ENCODE data around the gene MCRIP1. TPM values are rescaled to one million over a fixed set of nuclear protein-coding genes. Genes with fewer than 3 reads are reported as not detected.

The MCRIP1 gene
- total and polyA plus RNA-seq, 2 of the 13 experiments (the other 11 are each of a cell fraction or from before 2014, with no cell fraction given): 79.7 to 84.9 TPM

DNA sequence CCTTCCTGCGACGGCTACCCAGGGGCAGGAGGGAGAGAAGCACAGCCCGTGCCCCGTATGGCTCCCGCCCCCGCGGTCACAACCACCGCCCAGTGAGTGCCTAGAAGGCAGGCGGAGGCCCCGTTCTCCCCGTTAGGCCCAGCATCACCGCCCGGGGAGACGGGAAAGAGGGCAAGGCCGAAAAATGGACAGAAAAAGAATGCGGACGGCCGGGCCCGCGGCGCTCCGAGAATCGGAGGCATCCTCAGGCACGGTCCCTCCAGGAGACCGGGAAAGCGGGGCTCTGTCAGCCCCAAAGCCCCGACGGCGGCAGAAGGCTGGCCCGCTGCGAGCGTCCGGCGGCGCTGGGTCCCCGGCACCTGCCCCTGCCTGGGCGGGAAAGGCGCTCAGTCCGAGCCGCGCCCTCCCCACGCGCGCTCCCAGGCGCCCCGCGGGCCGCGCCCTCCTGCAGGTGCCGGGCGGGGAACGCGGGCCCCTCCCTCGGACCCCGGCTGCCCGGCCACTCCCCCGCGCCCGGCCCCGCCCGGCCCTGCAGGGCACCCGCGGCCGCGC lies 407 bp downstream of the MCRIP1 start (continued):
- TF ChIP-seq, protein P1, sequence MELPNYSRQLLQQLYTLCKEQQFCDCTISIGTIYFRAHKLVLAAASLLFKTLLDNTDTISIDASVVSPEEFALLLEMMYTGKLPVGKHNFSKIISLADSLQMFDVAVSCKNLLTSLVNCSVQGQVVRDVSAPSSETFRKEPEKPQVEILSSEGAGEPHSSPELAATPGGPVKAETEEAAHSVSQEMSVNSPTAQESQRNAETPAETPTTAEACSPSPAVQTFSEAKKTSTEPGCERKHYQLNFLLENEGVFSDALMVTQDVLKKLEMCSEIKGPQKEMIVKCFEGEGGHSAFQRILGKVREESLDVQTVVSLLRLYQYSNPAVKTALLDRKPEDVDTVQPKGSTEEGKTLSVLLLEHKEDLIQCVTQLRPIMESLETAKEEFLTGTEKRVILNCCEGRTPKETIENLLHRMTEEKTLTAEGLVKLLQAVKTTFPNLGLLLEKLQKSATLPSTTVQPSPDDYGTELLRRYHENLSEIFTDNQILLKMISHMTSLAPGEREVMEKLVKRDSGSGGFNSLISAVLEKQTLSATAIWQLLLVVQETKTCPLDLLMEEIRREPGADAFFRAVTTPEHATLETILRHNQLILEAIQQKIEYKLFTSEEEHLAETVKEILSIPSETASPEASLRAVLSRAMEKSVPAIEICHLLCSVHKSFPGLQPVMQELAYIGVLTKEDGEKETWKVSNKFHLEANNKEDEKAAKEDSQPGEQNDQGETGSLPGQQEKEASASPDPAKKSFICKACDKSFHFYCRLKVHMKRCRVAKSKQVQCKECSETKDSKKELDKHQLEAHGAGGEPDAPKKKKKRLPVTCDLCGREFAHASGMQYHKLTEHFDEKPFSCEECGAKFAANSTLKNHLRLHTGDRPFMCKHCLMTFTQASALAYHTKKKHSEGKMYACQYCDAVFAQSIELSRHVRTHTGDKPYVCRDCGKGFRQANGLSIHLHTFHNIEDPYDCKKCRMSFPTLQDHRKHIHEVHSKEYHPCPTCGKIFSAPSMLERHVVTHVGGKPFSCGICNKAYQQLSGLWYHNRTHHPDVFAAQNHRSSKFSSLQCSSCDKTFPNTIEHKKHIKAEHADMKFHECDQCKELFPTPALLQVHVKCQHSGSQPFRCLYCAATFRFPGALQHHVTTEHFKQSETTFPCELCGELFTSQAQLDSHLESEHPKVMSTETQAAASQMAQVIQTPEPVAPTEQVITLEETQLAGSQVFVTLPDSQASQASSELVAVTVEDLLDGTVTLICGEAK (IDR thresholded peaks at IDR 0.05): no peak
- TF ChIP-seq, protein P1 (CRISPR knock-in tag; IDR thresholded peaks at IDR 0.05): peak; percentile 74; the same call in 1 of the 2 replicates
- no peak for TF ChIP-seq TBX2 (CRISPR knock-in tag; IDR thresholded peaks at IDR 0.05; ENCODE audit: borderline replicate concordance)
- TF ChIP-seq, protein P2, sequence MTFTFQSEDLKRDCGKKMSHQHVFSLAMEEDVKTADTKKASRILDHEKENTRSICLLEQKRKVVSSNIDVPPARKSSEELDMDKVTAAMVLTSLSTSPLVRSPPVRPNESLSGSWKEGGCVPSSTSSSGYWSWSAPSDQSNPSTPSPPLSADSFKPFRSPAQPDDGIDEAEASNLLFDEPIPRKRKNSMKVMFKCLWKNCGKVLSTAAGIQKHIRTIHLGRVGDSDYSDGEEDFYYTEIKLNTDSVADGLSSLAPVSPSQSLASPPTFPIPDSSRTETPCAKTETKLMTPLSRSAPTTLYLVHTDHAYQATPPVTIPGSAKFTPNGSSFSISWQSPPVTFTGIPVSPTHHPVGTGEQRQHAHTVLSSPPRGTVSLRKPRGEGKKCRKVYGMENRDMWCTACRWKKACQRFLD (CRISPR knock-in tag; IDR thresholded peaks at IDR 0.05; ENCODE audit: borderline replicate concordance): no peak
- no peak for TF ChIP-seq SRY (CRISPR knock-in tag; IDR thresholded peaks at IDR 0.05)
- TF ChIP-seq CEBPB (IDR thresholded peaks at IDR 0.05; ENCODE audit: borderline replicate concordance, low read depth, low read length): no peak
- TF ChIP-seq ZNF777 (CRISPR knock-in tag; IDR thresholded peaks at IDR 0.05): peak; percentile 91
- no peak for TF ChIP-seq JDP2 (CRISPR knock-in tag; IDR thresholded peaks at IDR 0.05; ENCODE audit: borderline replicate concordance)
- TF ChIP-seq ZNF446 (CRISPR knock-in tag; IDR thresholded peaks at IDR 0.05): peak; percentile 95
- TF ChIP-seq, protein P3, sequence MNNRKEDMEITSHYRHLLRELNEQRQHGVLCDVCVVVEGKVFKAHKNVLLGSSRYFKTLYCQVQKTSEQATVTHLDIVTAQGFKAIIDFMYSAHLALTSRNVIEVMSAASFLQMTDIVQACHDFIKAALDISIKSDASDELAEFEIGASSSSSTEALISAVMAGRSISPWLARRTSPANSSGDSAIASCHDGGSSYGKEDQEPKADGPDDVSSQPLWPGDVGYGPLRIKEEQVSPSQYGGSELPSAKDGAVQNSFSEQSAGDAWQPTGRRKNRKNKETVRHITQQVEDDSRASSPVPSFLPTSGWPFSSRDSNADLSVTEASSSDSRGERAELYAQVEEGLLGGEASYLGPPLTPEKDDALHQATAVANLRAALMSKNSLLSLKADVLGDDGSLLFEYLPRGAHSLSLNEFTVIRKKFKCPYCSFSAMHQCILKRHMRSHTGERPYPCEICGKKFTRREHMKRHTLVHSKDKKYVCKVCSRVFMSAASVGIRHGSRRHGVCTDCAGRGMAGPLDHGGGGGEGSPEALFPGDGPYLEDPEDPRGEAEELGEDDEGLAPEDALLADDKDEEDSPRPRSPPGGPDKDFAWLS (CRISPR knock-in tag; IDR thresholded peaks at IDR 0.05; ENCODE audit: borderline replicate concordance): no peak
- 0 out of 2 replicates have a peak, but pooled peaks have one; percentile 25 for TF ChIP-seq ZNF558 (CRISPR knock-in tag; IDR thresholded peaks at IDR 0.05; ENCODE audit: borderline replicate concordance)
- peak; percentile 15; the same call in 1 of the 2 replicates for TF ChIP-seq HOXA5 (CRISPR knock-in tag; IDR thresholded peaks at IDR 0.05)
- TF ChIP-seq ZNF143 (CRISPR knock-in tag; IDR thresholded peaks at IDR 0.05): no peak
- TF ChIP-seq EP300 (IDR thresholded peaks at IDR 0.05; ENCODE audit: low read depth in 2 of 2, low read length in 2 of 2): no peak
- no peak for TF ChIP-seq EP300 (CRISPR knock-in tag; IDR thresholded peaks at IDR 0.05; ENCODE audit: borderline replicate concordance)
